GM18520 (cell line): ENCODE data around the gene TOX3.

Experiments
- ATAC-seq: cut with Tn5 transposase; IDR thresholded peaks from one replicate; pipeline ENCODE4 v1.9.1; 2021; ENCODE audit not compliant: unreplicated experiment

Gene TOX3

DNA sequence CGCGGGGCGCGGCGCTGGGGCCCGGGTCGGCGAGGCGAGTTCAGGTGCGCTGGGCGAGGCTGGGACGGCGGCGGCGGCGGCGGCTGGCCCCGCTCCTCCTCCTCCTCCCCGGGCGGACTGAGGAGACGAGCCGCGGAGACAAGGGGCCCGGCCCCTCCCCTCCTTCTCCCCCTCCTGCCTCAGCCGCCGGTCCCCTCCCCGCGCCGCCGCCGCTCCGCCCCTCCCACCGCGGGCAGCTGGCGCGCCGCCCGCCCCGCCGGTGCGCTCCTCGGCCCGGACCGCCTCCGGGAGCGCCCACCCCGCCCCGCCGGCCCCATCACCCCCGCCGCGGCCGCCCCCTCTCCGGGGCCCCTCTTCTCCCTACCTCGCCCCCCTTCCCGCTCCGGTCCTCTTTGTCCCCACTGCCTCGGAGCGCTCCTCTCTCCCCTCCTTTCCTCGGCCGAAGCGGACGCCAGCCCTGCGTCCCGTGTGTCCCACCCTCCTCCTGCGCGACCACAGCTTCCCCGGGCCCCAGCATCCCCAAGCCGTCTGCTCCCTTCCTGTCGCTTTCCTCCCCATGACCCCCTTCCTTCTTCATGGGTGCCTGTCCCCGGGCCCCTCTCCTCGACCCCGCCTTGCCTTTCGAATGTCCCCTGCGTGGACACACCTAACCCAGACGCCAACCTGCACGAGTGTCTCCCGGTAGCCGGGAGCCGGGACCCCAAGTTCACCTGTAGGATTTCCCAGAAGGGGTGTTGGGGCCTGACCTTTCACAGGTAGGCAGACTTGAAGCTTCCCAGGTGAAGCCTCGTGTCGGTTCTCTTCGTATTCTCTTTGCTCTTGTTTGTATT lies at the start of gene TOX3:
TOX3 (minus strand) TSS at position 140 of the 830 bp plus-strand sequence. CDS start 420 bp downstream, outside the sequence.
- ATAC-seq = no peak

- ATAC-seq = no peak
Observed at GRCh38 chr16:52592778-52593177, 45.8 kb upstream of the TOX3 start.

GRCh38 chr16:52591934-52592592 lies 45.1 kb upstream of the TOX3 start:
- ATAC-seq = no peak

DNA sequence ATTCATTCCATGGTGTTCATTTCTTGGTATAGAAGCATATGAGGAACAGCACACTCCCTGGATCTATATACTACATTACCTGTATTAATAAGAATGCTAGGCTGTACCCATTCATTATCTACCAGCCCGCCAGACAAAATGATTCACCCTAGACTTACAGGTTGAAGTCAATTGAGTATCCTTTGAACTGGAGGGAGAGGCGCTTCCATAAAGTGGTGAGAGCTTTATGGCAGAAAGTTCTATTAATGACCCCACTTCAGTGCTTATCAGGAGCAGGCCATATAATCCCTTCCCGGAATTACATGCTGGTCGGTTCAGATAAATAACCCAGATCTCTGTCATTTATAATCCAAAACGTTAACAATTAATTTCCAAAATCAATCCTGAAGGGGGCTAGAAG lies 44.5 kb upstream of the TOX3 start:
- no peak for ATAC-seq

DNA sequence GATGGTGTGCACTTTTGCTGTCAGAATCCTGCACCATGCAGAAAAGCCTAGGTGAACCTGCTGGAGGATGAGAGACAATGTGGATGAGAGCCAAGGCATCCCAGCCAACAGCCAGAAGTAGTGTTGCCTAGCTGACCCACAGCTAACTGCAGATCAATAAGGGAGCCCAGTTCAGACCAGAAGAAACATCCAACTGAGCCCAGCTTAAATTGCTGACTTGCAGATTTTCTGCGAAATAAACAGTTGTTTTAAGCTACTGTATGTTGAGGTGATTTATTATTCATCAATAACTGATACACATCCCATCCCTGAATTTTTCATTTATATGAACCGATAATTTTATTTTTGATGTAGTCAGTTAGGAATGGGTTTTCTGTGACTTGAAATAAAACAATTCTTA lies 39.2 kb upstream of the TOX3 start:
- ATAC-seq = no peak

DNA sequence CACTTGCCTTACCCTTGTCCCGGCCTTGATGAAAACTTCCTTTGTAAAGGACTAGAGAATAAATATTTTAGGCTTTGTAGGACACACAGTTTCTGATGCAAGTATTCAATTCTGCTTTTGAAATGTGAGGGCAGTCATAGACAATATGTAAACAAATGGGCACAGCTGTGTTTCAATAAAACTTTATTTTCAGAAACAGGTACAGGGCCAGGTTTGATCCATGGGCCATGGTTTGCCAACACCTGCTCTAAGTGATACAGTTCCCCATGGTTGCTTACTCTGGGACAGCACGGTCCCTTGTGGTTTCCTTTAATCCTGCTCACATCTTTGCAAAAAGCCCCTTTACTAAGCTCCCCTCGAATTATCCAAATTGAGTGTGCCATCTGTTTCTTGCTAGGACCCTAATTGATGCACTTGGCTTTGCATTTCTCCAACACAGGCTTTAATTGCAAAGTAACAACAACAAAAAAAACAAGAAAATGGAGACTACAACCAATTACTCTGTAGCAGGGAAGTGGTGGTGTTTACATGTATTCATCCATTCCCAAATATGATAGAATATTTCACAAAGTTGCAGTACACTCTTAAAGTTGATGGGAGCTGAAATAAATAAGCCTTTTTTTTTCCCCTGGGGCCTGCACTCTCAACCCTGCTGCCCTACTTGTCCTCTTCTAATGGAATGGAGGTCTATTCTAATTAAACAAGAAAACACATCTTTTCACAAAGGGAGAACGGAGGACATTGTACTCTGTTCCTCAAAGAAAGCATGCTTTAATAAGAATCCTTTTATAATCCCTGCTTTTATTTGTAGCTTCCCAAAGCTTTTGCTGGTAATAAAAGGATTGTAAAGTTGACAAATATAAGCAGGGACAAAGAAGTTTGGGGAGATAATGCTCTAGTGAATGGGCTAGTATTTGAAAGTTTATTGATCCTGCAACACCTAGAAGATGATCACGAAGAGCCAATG lies 37.7 kb upstream of the TOX3 start:
- ATAC-seq = no peak

DNA sequence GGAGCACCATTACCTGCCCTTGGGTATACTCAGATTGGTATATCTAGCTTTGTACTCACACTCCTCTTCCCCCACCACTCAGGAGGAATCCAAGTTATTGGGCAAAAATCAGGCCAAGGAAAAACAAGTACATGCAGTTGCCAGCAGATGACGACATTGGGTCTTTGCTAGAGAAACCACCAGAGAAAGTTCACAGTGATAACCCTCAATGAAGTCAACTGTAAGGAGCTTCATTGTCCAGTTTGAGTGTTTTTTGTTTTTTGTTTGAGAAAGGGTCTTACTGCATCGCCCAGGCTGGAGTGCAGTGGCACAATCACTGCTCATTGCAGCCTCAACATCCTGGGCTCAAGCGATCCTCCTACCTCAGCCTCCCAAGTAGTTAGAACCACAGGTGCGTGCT lies 34.6 kb upstream of the TOX3 start:
- no peak for ATAC-seq

DNA sequence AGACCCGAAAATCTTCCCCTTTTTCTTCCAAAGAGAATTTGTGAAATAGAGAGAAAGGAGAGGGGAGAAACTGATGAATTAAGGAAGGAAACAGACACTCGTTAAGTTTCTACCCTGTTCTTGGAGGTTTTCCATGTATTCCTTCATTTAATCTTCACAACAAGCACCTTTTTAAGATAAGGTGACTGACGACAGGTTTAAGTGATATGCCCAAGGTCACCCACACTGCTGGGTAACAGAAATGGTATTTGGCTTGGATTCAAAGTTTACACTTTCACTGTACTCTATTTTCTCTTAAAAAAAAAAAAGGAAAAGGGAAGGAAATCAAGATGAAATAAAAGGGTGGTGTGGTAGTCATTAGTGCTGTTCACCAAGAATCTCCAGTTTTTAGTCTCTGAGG lies 33.5 kb upstream of the TOX3 start:
- no peak for ATAC-seq

DNA sequence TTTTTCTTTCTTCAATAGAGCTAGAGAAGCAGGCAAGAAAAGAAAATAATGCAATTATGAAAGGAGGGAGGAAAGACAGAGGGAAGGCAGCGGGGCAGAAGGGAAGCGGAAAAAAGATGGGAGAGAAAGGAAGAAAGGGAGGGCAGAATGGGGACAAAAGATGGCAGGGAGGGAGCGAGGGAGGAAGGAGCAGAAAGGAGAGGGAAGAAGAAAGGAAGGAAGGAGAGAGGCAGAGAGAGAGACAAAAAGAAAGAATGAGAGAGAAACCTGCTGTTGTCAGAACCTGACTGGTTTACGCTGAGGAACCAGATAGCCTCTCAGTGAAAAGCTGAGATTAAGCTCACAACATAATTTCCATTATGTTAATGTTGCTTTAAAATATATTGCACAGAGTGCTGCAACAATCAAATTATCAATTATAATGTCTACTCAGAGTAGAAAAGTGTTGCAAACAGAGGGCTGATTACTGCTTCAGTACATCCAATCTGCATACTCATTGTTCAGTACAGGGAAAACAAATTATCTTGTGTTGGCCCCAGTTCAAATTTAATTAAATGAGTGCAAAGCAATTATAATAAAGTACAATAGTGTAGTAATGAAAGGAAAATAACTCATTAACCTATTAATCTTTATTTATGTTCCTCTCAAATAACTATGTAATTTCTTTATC lies 32.0 kb upstream of the TOX3 start:
- ATAC-seq = no peak

GRCh38 chr16:52578007-52578828 lies 31.3 kb upstream of the TOX3 start:
- ATAC-seq = no peak

- ATAC-seq = no peak
Observed at GRCh38 chr16:52577130-52577706, 30.3 kb upstream of the TOX3 start.

GRCh38 chr16:52573365-52574299 lies 26.7 kb upstream of the TOX3 start:
- ATAC-seq = no peak

- no peak for ATAC-seq
Observed at GRCh38 chr16:52572656-52573055, 25.7 kb upstream of the TOX3 start.

DNA sequence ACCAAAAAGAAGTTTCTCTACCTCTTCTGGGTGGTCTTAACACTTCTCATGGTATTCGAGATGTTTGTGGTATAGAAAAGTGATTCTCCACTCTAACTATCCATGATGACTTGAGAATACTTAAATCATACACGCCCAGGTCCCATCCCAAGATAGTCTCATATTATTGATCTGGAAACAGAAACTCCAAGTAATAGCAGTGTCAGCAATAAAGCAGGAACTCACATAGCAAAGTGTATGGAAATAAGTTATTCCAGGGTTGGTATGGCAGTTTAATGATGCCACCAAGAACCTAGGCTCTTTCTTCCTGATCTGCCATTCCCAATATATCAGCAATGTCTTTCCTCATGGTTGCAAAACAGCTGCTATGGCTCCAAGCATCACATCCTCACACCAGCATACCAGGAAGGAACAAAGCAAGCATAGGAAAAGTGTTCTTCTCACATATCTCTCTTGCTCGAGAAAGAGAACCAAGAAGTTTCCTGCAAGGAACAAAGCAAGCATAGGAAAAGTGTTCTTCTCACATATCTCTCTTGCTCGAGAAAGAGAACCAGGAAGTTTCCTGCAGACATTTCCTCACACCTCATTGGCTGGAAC lies 23.6 kb upstream of the TOX3 start:
- no peak for ATAC-seq

DNA sequence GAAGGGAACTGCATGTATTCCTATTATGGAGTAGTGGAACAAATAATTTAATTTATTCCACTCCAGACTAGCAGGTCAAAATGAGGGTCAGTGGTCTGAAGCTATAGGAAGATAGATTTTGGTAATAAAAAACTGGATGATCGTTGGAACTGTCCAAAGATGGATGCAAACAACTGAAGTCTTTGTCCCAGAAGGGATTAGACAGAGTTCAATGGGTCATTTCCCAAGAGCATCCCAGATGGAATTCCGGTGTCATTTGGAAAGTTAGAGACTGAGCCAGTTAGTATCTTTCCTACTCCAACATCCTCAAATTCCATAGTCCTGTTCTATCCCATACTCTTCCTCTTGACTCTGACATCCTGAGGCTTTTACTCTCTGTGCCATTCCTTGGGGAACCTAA lies 22.8 kb upstream of the TOX3 start:
- no peak for ATAC-seq

DNA sequence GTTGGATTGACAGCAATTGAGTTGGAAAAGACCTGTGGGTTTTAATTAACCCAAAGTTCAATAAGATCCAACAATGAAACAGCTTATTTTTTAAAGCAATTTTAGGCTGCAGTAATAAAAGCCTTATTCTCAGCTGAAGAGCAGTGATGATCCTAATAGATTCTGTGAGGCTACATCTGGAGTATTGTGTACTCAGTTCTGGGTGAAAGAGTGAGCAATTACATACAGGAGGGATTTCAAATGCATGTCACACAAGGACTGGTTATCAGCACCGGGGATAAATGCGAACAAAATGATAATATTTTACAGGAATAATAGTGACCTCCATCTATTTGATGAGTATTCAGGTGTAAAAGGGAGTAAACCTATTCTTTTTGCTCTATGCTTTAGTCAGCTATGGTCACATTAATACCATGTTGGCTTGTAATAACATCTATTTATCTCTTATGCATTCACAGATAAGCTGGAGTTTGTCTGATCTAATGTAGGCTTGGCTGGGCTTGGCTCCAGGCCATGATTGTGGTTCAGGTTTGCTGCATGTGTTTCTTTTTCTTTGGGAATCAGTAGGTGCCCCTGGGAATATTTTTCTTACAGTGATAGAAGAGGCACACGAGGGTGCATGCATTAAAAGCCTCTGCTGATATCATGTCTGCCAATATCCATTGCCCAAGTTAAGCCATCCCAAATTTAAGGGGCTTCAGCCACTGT lies 22.2 kb upstream of the TOX3 start:
- ATAC-seq = no peak

GRCh38 chr16:52568495-52568894 lies 21.6 kb upstream of the TOX3 start:
- ATAC-seq = no peak

- ATAC-seq = no peak
Observed at GRCh38 chr16:52567193-52567592, 20.2 kb upstream of the TOX3 start.
